OCI-LY3 (cell line): ENCODE results near the gene PRPF4.

ENCODE experiments used
- H2AFZ ChIP-seq: fragments of 200-600, 300-600 bp; shearing (Covaris generic); 2 replicates; pipeline ENCODE4 v1.6.0; 2014; ENCODE audit warnings: antibody characterized with exemption, low read depth, low read length
- H3K27ac ChIP-seq: fragments of 200-600, 300-600 bp; sonication (generic); 2 replicates; pipeline ENCODE4 v1.5.1; 2014; ENCODE audit warnings: mild to moderate bottlenecking, low read length, moderate library complexity, mixed read lengths
- H3K27me3 ChIP-seq: fragments of 200-600, 300-600 bp; sonication (generic); 2 replicates; pipeline ENCODE4 v1.6.1; 2014; ENCODE audit warnings: low read depth, low read length, mixed read lengths
- H3K36me3 ChIP-seq: fragments of 200-600, 300-600 bp; sonication (generic); replicated peaks from 2 replicates; pipeline ENCODE3; 2014; ENCODE audit warnings: low read depth, low read length, mixed read lengths
- H3K4me1 ChIP-seq: fragments of 300-600, 200-600 bp; sonication (generic); 2 replicates; pipeline ENCODE4 v1.6.1; 2014; ENCODE audit warnings: low read length, mixed read lengths
- H3K4me2 ChIP-seq: fragments of 200-600, 300-600 bp; sonication (generic); 2 replicates; pipeline ENCODE4 v1.6.1; 2014; ENCODE audit warnings: low read length, mixed read lengths
- H3K4me3 ChIP-seq: fragments of 300-600, 200-600 bp; sonication (generic); 2 replicates; pipeline ENCODE4 v1.5.1; 2014; ENCODE audit warnings: antibody characterized with exemption, mild to moderate bottlenecking, low read length, moderate library complexity
- H3K79me2 ChIP-seq: fragments of 300-600, 200-600 bp; shearing (Covaris generic); 2 replicates; pipeline ENCODE4 v1.6.1; 2014; ENCODE audit warnings: mild to moderate bottlenecking, low read length, mixed read lengths
- H3K9ac ChIP-seq: fragments of 300-600, 200-600 bp; shearing (Covaris generic); 2 replicates; pipeline ENCODE4 v1.6.0; 2014; ENCODE audit warnings: mild to moderate bottlenecking, low read length, moderate library complexity
- H3K9me3 ChIP-seq: fragments of 200-600, 300-600 bp; shearing (Covaris generic); 2 replicates; pipeline ENCODE4 v1.6.1; 2014; ENCODE audit warnings: low read length, mixed read lengths; ENCODE audit not compliant: insufficient read depth
- H4K20me1 ChIP-seq: fragments of 200-600, 300-600 bp; sonication (generic); 2 replicates; pipeline ENCODE4 v1.6.1; 2016; ENCODE audit warnings: low read length, mixed read lengths; ENCODE audit not compliant: insufficient read depth
- EZH2phosphoT487 ChIP-seq: fragments of 200-600 bp; shearing (Covaris generic); IDR thresholded peaks from 2 replicates; pipeline ENCODE4 v1.6.1; 2018; ENCODE audit warnings: antibody characterized with exemption, mixed run types, low read depth
- TF ChIP-seq, protein P1 (sequence below): fragments of 200-600, 300-600 bp; sonication (generic); IDR thresholded peaks from 2 replicates; pipeline ENCODE4 v1.5.1; 2014; ENCODE audit warnings: antibody characterized with exemption, low read length, low read depth

The PRPF4 gene

GRCh38 chr9:113296796-113297558 is 21.5 kb downstream of the PRPF4 start:
- H3K9me3 ChIP-seq = no peaks in the 10 kb centered on the region
- no peak overlapping the region for H3K4me3 ChIP-seq
- TF ChIP-seq, protein P1, sequence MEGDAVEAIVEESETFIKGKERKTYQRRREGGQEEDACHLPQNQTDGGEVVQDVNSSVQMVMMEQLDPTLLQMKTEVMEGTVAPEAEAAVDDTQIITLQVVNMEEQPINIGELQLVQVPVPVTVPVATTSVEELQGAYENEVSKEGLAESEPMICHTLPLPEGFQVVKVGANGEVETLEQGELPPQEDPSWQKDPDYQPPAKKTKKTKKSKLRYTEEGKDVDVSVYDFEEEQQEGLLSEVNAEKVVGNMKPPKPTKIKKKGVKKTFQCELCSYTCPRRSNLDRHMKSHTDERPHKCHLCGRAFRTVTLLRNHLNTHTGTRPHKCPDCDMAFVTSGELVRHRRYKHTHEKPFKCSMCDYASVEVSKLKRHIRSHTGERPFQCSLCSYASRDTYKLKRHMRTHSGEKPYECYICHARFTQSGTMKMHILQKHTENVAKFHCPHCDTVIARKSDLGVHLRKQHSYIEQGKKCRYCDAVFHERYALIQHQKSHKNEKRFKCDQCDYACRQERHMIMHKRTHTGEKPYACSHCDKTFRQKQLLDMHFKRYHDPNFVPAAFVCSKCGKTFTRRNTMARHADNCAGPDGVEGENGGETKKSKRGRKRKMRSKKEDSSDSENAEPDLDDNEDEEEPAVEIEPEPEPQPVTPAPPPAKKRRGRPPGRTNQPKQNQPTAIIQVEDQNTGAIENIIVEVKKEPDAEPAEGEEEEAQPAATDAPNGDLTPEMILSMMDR = no peak
- TF ChIP-seq EZH2phosphoT487 = no peak
- H3K36me3 ChIP-seq = peaks cover 24% of the 10 kb centered on the region
- H3K4me1 ChIP-seq = 0 out of 2 replicates have a peak, but pooled peaks cover 2% of the 10 kb centered on the region
- no peaks in the 10 kb centered on the region for H3K27me3 ChIP-seq
- no peak overlapping the region for H3K4me2 ChIP-seq
- no peaks in the 10 kb centered on the region for H4K20me1 ChIP-seq
- no peak overlapping the region for H2AFZ ChIP-seq
- H3K9ac ChIP-seq = no peak overlapping the region
- no peak overlapping the region for H3K27ac ChIP-seq
- H3K79me2 ChIP-seq = no peaks in the 10 kb centered on the region

DNA sequence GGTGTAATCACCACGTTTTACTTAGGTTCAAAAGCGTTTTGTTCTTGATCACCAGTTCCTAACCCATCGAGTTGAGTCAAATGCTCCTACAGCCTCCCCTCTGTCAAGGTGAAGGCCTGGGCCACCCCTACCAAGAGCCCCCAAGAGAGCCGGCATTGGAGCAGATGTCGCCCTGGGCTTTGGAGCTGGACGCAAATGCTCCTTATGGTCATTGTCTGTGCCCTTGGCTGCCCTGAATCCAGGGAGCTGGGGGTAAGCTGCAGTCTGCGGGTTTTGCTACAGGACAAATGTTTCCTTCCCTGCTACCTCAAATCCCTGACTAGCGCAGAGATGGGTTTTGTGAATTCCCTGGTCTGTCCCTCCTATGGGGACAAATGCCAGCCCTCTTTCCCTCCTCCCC is 22.9 kb downstream of the PRPF4 start:
- H4K20me1 ChIP-seq = no peaks in the 10 kb centered on the region
- TF ChIP-seq EZH2phosphoT487 = no peak
- TF ChIP-seq, protein P1 = no peak
- no peak overlapping the region for H3K4me2 ChIP-seq
- no peaks in the 10 kb centered on the region for H3K9me3 ChIP-seq
- no peak overlapping the region for H2AFZ ChIP-seq
- no peaks in the 10 kb centered on the region for H3K27me3 ChIP-seq
- H3K27ac ChIP-seq = no peak overlapping the region
- H3K4me3 ChIP-seq = no peak overlapping the region
- H3K79me2 ChIP-seq = no peaks in the 10 kb centered on the region
- H3K4me1 ChIP-seq = 0 out of 2 replicates have a peak, but pooled peaks cover 2% of the 10 kb centered on the region
- no peak overlapping the region for H3K9ac ChIP-seq
- peaks cover 11% of the 10 kb centered on the region for H3K36me3 ChIP-seq

DNA sequence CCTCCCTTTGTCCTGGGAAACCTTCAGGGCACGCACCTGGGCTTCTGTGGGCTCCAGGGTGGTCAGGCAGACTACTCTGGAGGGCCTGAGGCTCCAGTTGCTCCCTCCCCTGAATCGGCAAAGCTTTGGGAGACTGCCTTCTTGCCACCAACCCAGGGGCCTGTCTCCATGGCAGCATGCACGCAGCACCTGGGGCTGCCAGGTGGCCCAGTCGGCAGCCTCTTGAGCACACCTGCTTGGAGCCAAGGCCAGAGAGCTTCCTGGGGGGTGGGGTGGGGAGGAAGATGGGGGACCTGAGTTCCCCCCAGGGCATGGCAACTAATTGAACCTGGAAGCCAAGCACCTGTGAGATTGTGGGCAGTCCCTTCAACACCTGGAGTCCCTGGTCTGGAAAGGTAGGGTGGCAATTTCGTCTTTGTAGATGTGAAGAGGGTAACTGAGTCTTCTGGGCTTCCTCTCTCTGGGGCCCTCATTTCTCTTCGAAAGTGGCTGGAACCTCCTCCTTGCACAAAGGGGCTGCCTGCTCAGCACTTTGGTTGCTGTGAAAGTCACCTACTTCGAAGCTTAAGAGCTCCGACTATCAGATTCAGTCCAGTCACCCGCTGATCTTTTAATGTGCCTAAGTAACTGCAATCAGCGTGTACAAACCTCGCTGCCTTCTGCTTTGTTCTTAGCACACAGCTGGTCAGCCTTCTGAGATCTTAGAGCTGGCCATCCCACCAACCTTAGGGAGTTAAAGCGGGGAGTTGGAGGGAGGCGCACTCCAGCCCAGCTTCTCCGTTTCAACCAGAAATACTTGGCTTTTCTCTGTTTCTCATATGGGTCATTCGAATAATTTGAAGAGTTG is 23.7 kb downstream of the PRPF4 start:
- no peak for TF ChIP-seq EZH2phosphoT487
- TF ChIP-seq, protein P1 = no peak
- no peak overlapping the region for H3K4me2 ChIP-seq
- no peaks in the 10 kb centered on the region for H3K9me3 ChIP-seq
- H4K20me1 ChIP-seq = no peaks in the 10 kb centered on the region
- no peak overlapping the region for H3K27ac ChIP-seq
- 0 out of 2 replicates have a peak, but pooled peaks cover 2% of the 10 kb centered on the region for H3K4me1 ChIP-seq
- H3K4me3 ChIP-seq = no peak overlapping the region
- no peaks in the 10 kb centered on the region for H3K27me3 ChIP-seq
- H3K9ac ChIP-seq = no peak overlapping the region
- no peaks in the 10 kb centered on the region for H3K79me2 ChIP-seq
- H3K36me3 ChIP-seq = peaks cover 3% of the 10 kb centered on the region
- H2AFZ ChIP-seq = no peak overlapping the region

- Histone ChIP-seq H3K9me3 (no peaks in the 10 kb centered on the region), H3K9ac (no peak overlapping the region), H3K4me2 (no peak overlapping the region), H3K4me3 (no peak overlapping the region), H3K79me2 (no peaks in the 10 kb centered on the region), H3K27ac (no peak overlapping the region), H2AFZ (no peak overlapping the region), H3K36me3 (peaks cover 3% of the 10 kb centered on the region), H4K20me1 (no peaks in the 10 kb centered on the region), H3K27me3 (no peaks in the 10 kb centered on the region), H3K4me1 (0 out of 2 replicates have a peak, but pooled peaks cover 2% of the 10 kb centered on the region)
- TF ChIP-seq, protein P1 = no peak
- no peak for TF ChIP-seq EZH2phosphoT487
Observed at GRCh38 chr9:113299800-113300292, 24.4 kb downstream of the PRPF4 start.
